22Rv1 (cell line): ENCODE measurements around the gene GPD2.
"Not testable (repeated sequence)": the region's sequence is repeated elsewhere in the genome, so short reads cannot be mapped to it uniquely, and the experiment has no call there.

Experiments
- H3K27ac ChIP-seq: fragments of 450-650 bp; 2 replicates; pipeline ENCODE4 v1.5.1; 2017
- CTCF ChIP-seq: fragments of 450-650 bp; IDR thresholded peaks from 2 replicates; pipeline ENCODE4 v1.5.1; 2017; ENCODE audit warnings: mild to moderate bottlenecking
- ZFX ChIP-seq: fragments of 450-650 bp; IDR thresholded peaks from 2 replicates; pipeline ENCODE4 v1.6.1; 2017; ENCODE audit warnings: antibody characterized with exemption, borderline replicate concordance

GPD2 gene

GRCh38 chr2:156489750-156490465 lies 53.7 kb downstream of the GPD2 start:
- TF ChIP-seq CTCF (no peak), ZFX (no peak)
- no peak overlapping the region for H3K27ac ChIP-seq

GRCh38 chr2:156490466-156490840 lies 54.3 kb downstream of the GPD2 start:
- no peak overlapping the region for H3K27ac ChIP-seq
- TF ChIP-seq ZFX (no peak), CTCF (no peak)

GRCh38 chr2:156491176-156491575 lies 55.0 kb downstream of the GPD2 start:
- no peak for TF ChIP-seq ZFX
- H3K27ac ChIP-seq: no peak overlapping the region

GRCh38 chr2:156492979-156493378 lies 56.8 kb downstream of the GPD2 start:
- no peak overlapping the region for H3K27ac ChIP-seq
- TF ChIP-seq CTCF (no peak), ZFX (no peak)

- H3K27ac ChIP-seq: not testable (repeated sequence)
These were observed 59.8 kb downstream of the GPD2 start for GRCh38 chr2:156495998-156496397.

- no peak for TF ChIP-seq CTCF
- TF ChIP-seq ZFX: no peak
These were observed 69.5 kb downstream of the GPD2 start for GRCh38 chr2:156505696-156506095.

GRCh38 chr2:156511122-156511521 lies 74.9 kb downstream of the GPD2 start:
- H3K27ac ChIP-seq: no peak overlapping the region
- TF ChIP-seq CTCF (no peak), ZFX (no peak)

More at GRCh38 chr2:156505696-156506095, 69.5 kb downstream of the GPD2 start:
- no peak overlapping the region for H3K27ac ChIP-seq

- TF ChIP-seq CTCF (no peak), ZFX (no peak)
- no peak overlapping the region for H3K27ac ChIP-seq
These were observed 75.6 kb downstream of the GPD2 start for GRCh38 chr2:156511803-156512202.

GRCh38 chr2:156512451-156512850 lies 76.3 kb downstream of the GPD2 start:
- TF ChIP-seq CTCF (no peak), ZFX (no peak)
- no peak overlapping the region for H3K27ac ChIP-seq
